HFFc6 (cell line): ENCODE data around the gene FAM20C. TPM values are rescaled to one million over a fixed set of nuclear protein-coding genes. Genes with fewer than 3 reads are reported as not detected.
"Not testable (repeated sequence)": the region's sequence is repeated elsewhere in the genome, so short reads cannot be mapped to it uniquely, and the experiment has no call there.

ENCODE experiments used
- DNase-seq: peaks from one replicate; pipeline ENCODE4 v3.0.0-alpha.2; 2018
- H3K27ac Mint-ChIP-seq: 2 replicates; pipeline ENCODE4 v1.8.0; 2020; ENCODE audit warnings: mild to moderate bottlenecking, mixed read lengths
- H3K27me3 Mint-ChIP-seq: 2 replicates; pipeline ENCODE4 v1.8.0; 2021; ENCODE audit warnings: mild to moderate bottlenecking, moderate library complexity, mixed read lengths; ENCODE audit not compliant: insufficient read depth
- H3K36me3 Mint-ChIP-seq: 2 replicates; pipeline ENCODE4 v1.8.0; 2021; ENCODE audit warnings: low read depth, mixed read lengths
- H3K4me1 Mint-ChIP-seq: 2 replicates; pipeline ENCODE4 v1.8.0; 2020; ENCODE audit warnings: low read depth, mixed read lengths
- H3K4me3 Mint-ChIP-seq: 2 replicates; pipeline ENCODE4 v1.8.0; 2020; ENCODE audit warnings: mild to moderate bottlenecking, moderate library complexity, mixed read lengths
- H3K9me3 Mint-ChIP-seq: 2 replicates; pipeline ENCODE4 v1.8.0; 2020; ENCODE audit warnings: mild to moderate bottlenecking, mixed read lengths
- total RNA-seq, 6 experiments: library from RNA; stranded (reverse); fragmentation: NEBNext Ultra II Directional; extraction: Animal tissue kit (Norgen Biotek cat#: 25700); gene quantifications; 2 replicates in 1 of 6; 3 replicates in 5 of 6; pipeline ENCODE4 v1.2.3, GENCODE V29; 2021
- TF ChIP-seq, protein P1 (sequence below): fragments of 200-600 bp; sonication (generic); IDR thresholded peaks from 2 replicates; pipeline ENCODE4 v1.5.0; 2021; ENCODE audit warnings: antibody characterized with exemption, mild to moderate bottlenecking

FAM20C gene
- total RNA-seq, 6 experiments from 2014 or later = 22.2 to 31.1 (median 23.2) TPM

DNA sequence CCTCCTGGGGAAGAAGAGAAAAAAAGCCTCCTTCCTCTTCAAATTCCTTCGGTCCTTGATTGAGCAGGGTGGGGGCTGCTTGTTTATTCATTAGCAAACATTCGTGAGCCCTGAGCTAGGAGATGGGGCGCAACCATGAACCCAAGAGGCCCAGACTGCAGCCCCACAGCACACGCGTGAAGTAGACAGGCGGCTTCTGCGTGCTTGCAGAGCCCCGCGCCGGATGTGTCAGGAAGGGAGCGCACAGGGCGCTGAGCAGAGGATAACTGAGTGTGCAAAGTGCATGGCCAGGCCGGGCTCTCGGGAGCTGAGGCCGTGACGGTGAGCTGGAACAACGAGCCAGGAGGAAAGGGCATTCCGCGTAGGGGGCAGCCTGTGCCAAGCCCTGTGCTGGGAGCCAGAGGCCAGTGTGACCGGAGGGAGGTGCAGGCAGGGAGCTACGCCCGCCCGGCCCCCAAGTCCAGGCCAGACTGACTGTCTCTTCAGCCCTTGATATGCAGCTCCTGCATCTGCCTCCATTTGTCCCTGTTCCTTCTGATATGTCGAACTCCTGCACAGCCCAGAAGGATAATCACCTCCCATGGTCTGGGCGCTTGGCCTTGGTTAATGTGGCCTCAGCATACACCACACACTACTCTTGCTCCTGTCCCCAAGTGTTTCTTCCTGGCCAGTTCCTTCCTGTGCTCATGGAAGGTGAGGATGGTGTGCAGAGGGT lies 102.2 kb downstream of the FAM20C start:
- Mint-ChIP-seq H3K27ac (no peak overlapping the region), H3K4me3 (no peak overlapping the region), H3K4me1 (no peaks in the 10 kb centered on the region), H3K36me3 (no peaks in the 10 kb centered on the region), H3K27me3 (peaks cover 23% of the 10 kb centered on the region), H3K9me3 (no peaks in the 10 kb centered on the region)
- DNase-seq = no peak
- TF ChIP-seq, protein P1, sequence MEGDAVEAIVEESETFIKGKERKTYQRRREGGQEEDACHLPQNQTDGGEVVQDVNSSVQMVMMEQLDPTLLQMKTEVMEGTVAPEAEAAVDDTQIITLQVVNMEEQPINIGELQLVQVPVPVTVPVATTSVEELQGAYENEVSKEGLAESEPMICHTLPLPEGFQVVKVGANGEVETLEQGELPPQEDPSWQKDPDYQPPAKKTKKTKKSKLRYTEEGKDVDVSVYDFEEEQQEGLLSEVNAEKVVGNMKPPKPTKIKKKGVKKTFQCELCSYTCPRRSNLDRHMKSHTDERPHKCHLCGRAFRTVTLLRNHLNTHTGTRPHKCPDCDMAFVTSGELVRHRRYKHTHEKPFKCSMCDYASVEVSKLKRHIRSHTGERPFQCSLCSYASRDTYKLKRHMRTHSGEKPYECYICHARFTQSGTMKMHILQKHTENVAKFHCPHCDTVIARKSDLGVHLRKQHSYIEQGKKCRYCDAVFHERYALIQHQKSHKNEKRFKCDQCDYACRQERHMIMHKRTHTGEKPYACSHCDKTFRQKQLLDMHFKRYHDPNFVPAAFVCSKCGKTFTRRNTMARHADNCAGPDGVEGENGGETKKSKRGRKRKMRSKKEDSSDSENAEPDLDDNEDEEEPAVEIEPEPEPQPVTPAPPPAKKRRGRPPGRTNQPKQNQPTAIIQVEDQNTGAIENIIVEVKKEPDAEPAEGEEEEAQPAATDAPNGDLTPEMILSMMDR = no peak

DNA sequence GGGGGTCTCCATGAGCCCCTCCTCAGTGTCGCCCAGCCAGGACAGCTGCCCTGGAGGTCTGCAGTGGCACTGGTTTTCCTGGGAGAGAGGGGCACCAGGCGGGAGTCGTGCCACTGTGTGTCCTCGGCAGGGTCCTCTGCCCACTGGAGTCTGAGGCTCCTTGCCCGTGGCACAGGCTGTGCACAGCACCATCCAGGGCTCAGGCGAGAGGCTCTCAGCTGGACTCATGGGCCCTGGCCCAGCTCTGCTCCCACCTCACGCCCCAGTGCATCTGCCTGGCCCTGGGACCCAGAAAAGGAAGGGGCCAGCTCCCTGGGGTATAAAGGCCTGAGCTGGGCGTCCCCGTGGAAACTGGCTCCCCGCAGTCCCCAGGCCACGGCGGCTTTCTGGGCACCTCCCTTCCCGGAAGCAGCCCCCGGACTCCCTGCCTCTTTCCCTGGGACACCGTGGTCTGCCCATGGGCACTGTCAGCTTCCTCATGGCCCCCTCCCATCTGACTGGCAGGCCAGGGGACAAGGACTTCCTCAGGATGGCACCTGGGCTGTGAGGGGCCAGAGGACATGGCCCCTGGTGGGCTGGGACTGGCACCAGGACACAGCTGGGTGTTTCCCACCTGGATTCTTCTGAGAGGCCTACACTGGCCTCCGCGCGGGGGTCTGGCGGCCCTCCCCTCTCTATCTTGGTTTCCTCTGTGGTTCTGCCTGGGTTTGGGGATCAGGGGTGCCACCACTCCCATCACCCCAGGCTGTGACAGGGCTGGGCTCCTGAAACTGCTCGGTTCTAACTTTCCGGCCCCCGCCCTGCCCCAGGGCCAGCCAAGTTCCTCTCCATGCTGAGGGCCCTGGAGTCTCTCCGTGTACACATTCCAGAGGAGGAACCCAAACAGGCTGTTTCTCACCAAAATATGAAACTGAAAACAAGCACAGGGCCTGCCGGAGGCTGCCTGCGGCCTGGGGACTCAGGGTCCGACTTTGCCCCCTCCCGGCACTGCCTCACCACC lies 103.1 kb downstream of the FAM20C start:
- peaks cover 23% of the 10 kb centered on the region for H3K27me3 Mint-ChIP-seq
- TF ChIP-seq, protein P1 = no peak
- H3K4me1 Mint-ChIP-seq = no peaks in the 10 kb centered on the region
- H3K9me3 Mint-ChIP-seq = no peaks in the 10 kb centered on the region
- no peak for DNase-seq
- H3K4me3 Mint-ChIP-seq = no peak overlapping the region
- H3K27ac Mint-ChIP-seq = no peak overlapping the region
- no peaks in the 10 kb centered on the region for H3K36me3 Mint-ChIP-seq

DNA sequence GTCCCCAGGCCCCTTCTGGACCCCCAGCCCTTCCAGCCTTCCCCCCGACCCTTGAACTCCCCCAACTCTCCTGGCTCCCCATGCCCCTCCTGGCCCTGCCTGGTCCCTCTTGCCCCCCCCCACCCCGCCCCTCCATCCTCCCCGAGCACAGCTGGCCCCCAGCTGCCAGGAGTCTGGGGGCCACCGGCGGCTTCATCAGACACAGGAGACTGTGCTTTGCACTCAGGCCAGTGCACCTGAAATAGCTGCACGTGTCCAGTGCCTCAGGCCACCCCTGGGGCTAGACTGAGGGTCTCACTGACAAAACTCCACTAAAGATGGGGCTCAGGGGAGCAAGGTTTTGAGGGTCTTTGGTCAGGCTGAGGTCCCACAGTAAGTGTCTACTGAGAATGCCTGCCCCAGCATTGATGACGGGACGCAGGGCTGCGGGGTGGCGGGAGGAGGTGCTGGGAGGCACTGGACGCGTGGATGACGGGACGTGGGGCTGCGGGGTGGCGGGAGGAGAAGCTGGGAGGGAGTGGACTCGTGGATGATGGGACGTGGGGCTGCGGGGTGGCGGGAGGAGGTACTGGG lies 104.1 kb downstream of the FAM20C start:
- Mint-ChIP-seq H3K27me3 (peaks cover 25% of the 10 kb centered on the region), H3K4me1 (no peaks in the 10 kb centered on the region), H3K27ac (no peak overlapping the region), H3K9me3 (no peaks in the 10 kb centered on the region), H3K4me3 (no peak overlapping the region), H3K36me3 (no peaks in the 10 kb centered on the region)
- no peak for DNase-seq
- TF ChIP-seq, protein P1 = no peak

DNA sequence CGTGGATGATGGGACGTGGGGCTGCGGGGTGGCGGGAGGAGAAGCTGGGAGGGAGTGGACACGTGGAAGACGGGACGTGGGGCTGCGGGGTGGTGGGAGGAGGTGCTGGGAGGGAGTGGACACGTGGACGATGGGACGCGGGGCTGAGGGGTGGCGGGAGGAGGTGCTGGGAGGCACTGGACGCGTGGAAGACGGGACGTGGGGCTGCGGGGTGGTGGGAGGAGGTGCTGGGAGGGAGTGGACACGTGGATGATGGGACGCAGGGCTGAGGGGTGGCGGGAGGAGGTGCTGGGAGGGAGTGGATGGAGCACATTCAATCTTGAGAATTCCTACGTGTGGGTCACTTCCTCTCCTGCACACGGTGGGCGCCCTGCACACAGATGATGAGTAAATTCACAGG lies 104.8 kb downstream of the FAM20C start:
- H3K4me3 Mint-ChIP-seq, H3K9me3 Mint-ChIP-seq, H3K36me3 Mint-ChIP-seq: not testable (repeated sequence)

DNA sequence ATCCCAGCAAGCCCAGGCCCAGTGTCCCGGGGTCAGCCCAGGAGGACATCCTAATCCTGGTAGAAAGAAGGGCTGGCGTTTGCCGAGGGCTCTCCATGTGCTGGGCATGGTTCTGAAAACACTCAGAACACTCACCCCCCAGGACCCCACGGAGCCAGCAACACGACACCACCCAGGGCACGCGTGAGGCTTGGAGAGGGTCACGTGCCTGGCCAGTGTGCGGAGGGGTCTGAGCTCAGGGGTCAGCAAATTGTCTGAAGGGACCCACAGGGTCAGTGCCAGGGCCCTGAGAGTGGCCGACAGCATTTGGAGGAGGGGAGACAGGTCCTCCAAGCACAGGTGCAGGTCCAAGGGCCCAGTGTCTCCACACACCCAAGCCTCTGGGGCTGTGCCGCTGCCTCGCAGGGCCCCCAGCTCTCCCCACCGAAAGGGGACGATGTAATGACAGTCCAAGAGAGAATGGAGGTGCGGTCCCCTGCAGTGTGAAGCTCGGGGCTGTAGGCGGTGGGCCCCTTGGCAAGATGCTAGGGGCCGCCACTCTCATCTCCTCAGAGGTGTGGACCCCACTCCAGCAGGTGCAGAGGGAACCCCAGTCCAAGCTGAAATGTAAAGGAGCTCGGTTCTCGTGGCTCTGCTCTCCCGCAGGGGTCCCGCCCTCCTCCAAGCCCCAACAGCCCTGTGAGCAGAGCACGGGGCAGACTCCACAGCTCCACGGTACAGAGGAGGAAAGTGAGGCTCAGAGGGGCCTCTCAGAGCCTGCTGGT lies 105.4 kb downstream of the FAM20C start:
- Mint-ChIP-seq H3K27ac (no peak overlapping the region), H3K27me3 (peaks cover 19% of the 10 kb centered on the region), H3K4me3 (no peak overlapping the region), H3K36me3 (no peaks in the 10 kb centered on the region), H3K9me3 (no peaks in the 10 kb centered on the region), H3K4me1 (no peaks in the 10 kb centered on the region)
- no peak for DNase-seq
- TF ChIP-seq, protein P1 = no peak

More for the DNA sequence above, 104.8 kb downstream of the FAM20C start:
- not testable (repeated sequence) for DNase-seq, H3K27ac Mint-ChIP-seq, H3K4me1 Mint-ChIP-seq
- H3K27me3 Mint-ChIP-seq = peaks cover 22% of the 10 kb centered on the region
